K562 (cell line): ENCODE data around the gene OR13C2. TPM values are rescaled to one million over a fixed set of nuclear protein-coding genes. Genes with fewer than 3 reads are reported as not detected.
"Not testable (repeated sequence)": the region's sequence is repeated elsewhere in the genome, so short reads cannot be mapped to it uniquely, and the experiment has no call there.

Experiments
- ATAC-seq: fragments of 200-7000 bp; cut with Tn5 transposase; 3 replicates; pipeline ENCODE4 v1.9.1; 2020; ENCODE audit warnings: moderate library complexity
- BruUV-seq: library from RNA; stranded (reverse); fragments of 400-500 nt; replicated peaks from 2 replicates; lab custom pipeline; 2021; lab: Mats Ljungman, UMichigan
- CTCF ChIA-PET: fragments of 300-600 bp; formaldehyde crosslinking; extraction: SDS; loops from one replicate; lab custom pipeline; 2021; ENCODE audit warnings: low intra/inter-chr PET ratio; lab: Yijun Ruan, JAX
- POLR2A ChIA-PET: fragments of 300-600, 350-650 bp; sonication (Branson Sonifier 250); formaldehyde crosslinking; extraction: SDS; loops from one replicate; lab custom pipeline; 2021; ENCODE audit warnings: antibody characterized with exemption, inconsistent platforms; lab: Yijun Ruan, JAX
- DNase-seq, 4 experiments: peaks; one replicate each; pipeline versions ENCODE4 v3.0.0 to v3.0.0-alpha.2; 2011 to 2018; ENCODE audit warnings: low spot score in 3 of 4, mixed read lengths in 3 of 4; ENCODE audit errors: extremely low read depth in 1 of 4
- FAIRE-seq: peaks from 2 replicates; lab custom pipeline; 2011; peaks lifted over from hg19 to GRCh38; lab: Jason Lieb, UNC
- H2AFZ ChIP-seq: 2 replicates; pipeline ENCODE4 v1.6.0; 2011; ENCODE audit warnings: low read depth, low read length, control low read depth, inconsistent platforms
- H3K27ac ChIP-seq: fragments of 200-600 bp; 3 replicates; pipeline ENCODE4 v1.8.0; 2011; ENCODE audit warnings: low read depth, mild to moderate bottlenecking, control low read depth, inconsistent platforms, low read length, moderate library complexity, mixed read lengths; ENCODE audit errors: extremely low read depth
- H3K27me3 ChIP-seq, 2 experiments: fragments of 300-600 bp in 1 of 2; 2 replicates in 1 of 2; 3 replicates in 1 of 2; pipeline versions ENCODE4 v1.6.0 to v1.8.0; 2011; ENCODE audit warnings: inconsistent platforms in 2 of 2, low read length in 2 of 2, mild to moderate bottlenecking in 1 of 2, mixed read lengths in 1 of 2, moderate library complexity in 1 of 2; ENCODE audit not compliant: control insufficient read depth in 2 of 2, insufficient read depth in 2 of 2
- H3K36me3 ChIP-seq: fragments of 300-600 bp; 3 replicates; pipeline ENCODE4 v1.8.0; 2011; ENCODE audit warnings: mild to moderate bottlenecking, low read length, inconsistent platforms; ENCODE audit not compliant: control insufficient read depth, insufficient read depth
- H3K4me1 ChIP-seq, 2 experiments: fragments of 200-600 bp in 1 of 2; replicated peaks in 1 of 2; 2 replicates in 1 of 2; 3 replicates in 1 of 2; pipeline versions ENCODE4 v1.5.1 to v1.8.0; 2011; ENCODE audit warnings: inconsistent platforms in 2 of 2, low read length in 2 of 2, mild to moderate bottlenecking in 1 of 2, mixed read lengths in 1 of 2, moderate library complexity in 1 of 2; ENCODE audit not compliant: control insufficient read depth in 2 of 2, insufficient read depth in 2 of 2
- H3K4me2 ChIP-seq: 2 replicates; pipeline ENCODE4 v1.6.1; 2011; ENCODE audit warnings: low read length, control low read depth, inconsistent platforms, mixed read lengths; ENCODE audit not compliant: insufficient read depth
- H3K4me3 ChIP-seq: fragments of 200-600 bp; sonication (generic), shearing (Covaris generic); 2 replicates; pipeline ENCODE4 v1.5.1; 2016; ENCODE audit warnings: control low read depth, inconsistent platforms
- H3K79me2 ChIP-seq: fragments of 200-600 bp; 3 replicates; pipeline ENCODE4 v1.8.0; 2011; ENCODE audit warnings: low read length, inconsistent platforms; ENCODE audit not compliant: control insufficient read depth, insufficient read depth
- H3K9ac ChIP-seq, 2 experiments: 2 replicates each; pipeline versions ENCODE4 v1.6.0 to v1.6.1; 2011; ENCODE audit warnings: low read depth in 2 of 2, low read length in 2 of 2, control low read depth in 1 of 2, inconsistent platforms in 1 of 2, mild to moderate bottlenecking in 1 of 2, mixed read lengths in 1 of 2; ENCODE audit not compliant: insufficient read depth in 1 of 2
- H3K9me1 ChIP-seq: one replicate; pipeline ENCODE4 v1.6.0; 2011; ENCODE audit warnings: inconsistent platforms, mild to moderate bottlenecking, low read length, moderate library complexity; ENCODE audit not compliant: control insufficient read depth, insufficient read depth
- H3K9me3 ChIP-seq: replicated peaks from 2 replicates; pipeline ENCODE4 v1.5.1; 2011; ENCODE audit warnings: low read depth, low read length, inconsistent platforms; ENCODE audit not compliant: control insufficient read depth, insufficient read depth
- H4K20me1 ChIP-seq: replicated peaks from 2 replicates; pipeline ENCODE4 v1.6.1; 2011; ENCODE audit warnings: low read length, inconsistent platforms, mixed read lengths; ENCODE audit not compliant: control insufficient read depth, insufficient read depth
- BRD9 ChIP-seq: fragments of 450-650 bp; IDR thresholded peaks from 2 replicates; pipeline ENCODE4 v1.6.1; 2018; ENCODE audit warnings: low read depth; ENCODE audit not compliant: partially characterized antibody
- CREM ChIP-seq: IDR thresholded peaks from 2 replicates; pipeline ENCODE4 v1.6.1; 2014; ENCODE audit warnings: antibody characterized with exemption, low read depth
- ELF2 ChIP-seq: fragments of 250-450 bp; sonication (Bioruptor Pico); IDR thresholded peaks from 2 replicates; pipeline ENCODE4 v1.5.0; 2021; ENCODE audit warnings: mild to moderate bottlenecking
- RCOR1 ChIP-seq, 2 experiments: IDR thresholded peaks; 2 replicates each; pipeline ENCODE4 v1.6.1; 2012; ENCODE audit warnings: low read depth in 2 of 2, low read length in 2 of 2, borderline replicate concordance in 1 of 2, improper control_type of control experiment in 1 of 2
- RHOXF2B ChIP-seq: fragments of 250-450 bp; sonication (Bioruptor Pico); conservative IDR thresholded peaks from 2 replicates; pipeline ENCODE4 v1.5.1; 2021
- TAL1 ChIP-seq: fragments of 450-650 bp; IDR thresholded peaks from 2 replicates; pipeline ENCODE4 v1.6.1; 2016; ENCODE audit warnings: mild to moderate bottlenecking
- ZNF174 ChIP-seq: fragments of 250-450 bp; sonication (Bioruptor Pico); IDR thresholded peaks from 2 replicates; pipeline ENCODE4 v1.4.0; 2020; ENCODE audit warnings: mild to moderate bottlenecking
- ZNF696 ChIP-seq: fragments of 250-450 bp; sonication (Bioruptor Pico); conservative IDR thresholded peaks from 2 replicates; pipeline ENCODE4 v1.4.0; 2020; ENCODE audit warnings: mild to moderate bottlenecking, moderate library complexity
- in situ Hi-C: fragments of 300-500 bp; cut with MboI; formaldehyde crosslinking; loops from 4 replicates; pipeline ENCODE4 v1.15.0; 2018; ENCODE audit warnings: inconsistent platforms, mixed read lengths
- intact Hi-C: fragments of 100-400 bp; cut with micrococcal nuclease; formaldehyde crosslinking; loops from 2 replicates; pipeline ENCODE4 v1.14.2; 2022
- polyA plus RNA-seq, 8 experiments: library from polyadenylated mRNA; depleted of rRNA in 4 of 8; stranded (reverse) in 5 of 8; unstranded in 3 of 8; fragments of >200 nt; fragmentation: Nextera tagmentation in 2 of 8; fragmentation: Illumina TruSeq in 1 of 8; extraction: Ambion mirVana in 2 of 8; extraction: Trizol in 1 of 8; gene quantifications; 2 replicates each; pipeline versions ENCODE4 v1.2.1 to v1.2.3, GENCODE V29; 2011 to 2014; ENCODE audit warnings: inconsistent platforms in 1 of 8, missing spikeins in 1 of 8
- total RNA-seq, 7 experiments: library from RNA; depleted of rRNA in 6 of 7; stranded (reverse); fragments of >200 nt in 6 of 7; fragmentation: Illumina TruSeq in 2 of 7; extraction: Trizol in 2 of 7; gene quantifications; 2 replicates each; pipeline versions ENCODE4 v1.2.1 to v1.2.3, GENCODE V29; 2011 to 2021; ENCODE audit warnings: low replicate concordance in 1 of 7

OR13C2 gene
- total and polyA plus RNA-seq, 9 of the 15 experiments (the other 6 are each of a cell fraction or from before 2014, with no cell fraction given), result not detected

DNA sequence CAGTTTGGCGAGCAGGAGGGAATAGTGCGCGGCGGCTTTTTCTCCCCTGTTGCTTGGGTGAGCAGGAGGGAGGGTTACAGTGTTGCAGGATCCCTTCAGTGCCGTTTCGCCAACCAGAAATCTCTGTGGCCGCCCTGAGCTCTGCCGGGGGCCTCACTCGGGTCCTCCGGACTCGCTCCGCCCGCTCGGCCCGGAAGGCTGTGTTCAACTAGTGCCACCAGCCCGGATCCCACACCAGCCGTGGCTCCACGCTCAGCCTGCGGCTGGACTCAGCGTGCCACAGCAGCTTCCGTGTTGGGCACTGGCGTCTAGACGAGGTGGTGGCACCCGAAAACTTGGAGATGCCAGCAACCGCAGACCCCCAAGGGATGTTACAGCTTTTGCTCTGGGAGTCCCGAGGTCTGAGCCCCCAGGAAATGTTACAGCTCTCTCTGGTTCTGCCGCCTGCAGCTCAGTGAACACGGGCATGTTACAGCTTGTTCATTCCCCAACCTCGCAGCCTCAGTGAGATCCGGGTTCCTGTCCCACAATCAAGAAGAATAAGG lies 28.6 kb upstream of the OR13C2 start (continued):
- TF ChIP-seq ZNF696 (CRISPR knock-in tag), result no peak
- TF ChIP-seq RHOXF2B (CRISPR knock-in tag), result no peak
- TF ChIP-seq BRD9, result no peak
- TF ChIP-seq RCOR1 (IDR thresholded peaks at IDR 0.05; ENCODE audit: borderline replicate concordance in 1 of 2, low read depth in 2 of 2, low read length in 2 of 2), result no peak
- TF ChIP-seq TAL1, result no peak
- TF ChIP-seq CREM, result no peak
- no peak for TF ChIP-seq ELF2
- TF ChIP-seq ZNF174 (CRISPR knock-in tag), result no peak
- TF ChIP-seq, all 486 proteins: peak for 0

DNA sequence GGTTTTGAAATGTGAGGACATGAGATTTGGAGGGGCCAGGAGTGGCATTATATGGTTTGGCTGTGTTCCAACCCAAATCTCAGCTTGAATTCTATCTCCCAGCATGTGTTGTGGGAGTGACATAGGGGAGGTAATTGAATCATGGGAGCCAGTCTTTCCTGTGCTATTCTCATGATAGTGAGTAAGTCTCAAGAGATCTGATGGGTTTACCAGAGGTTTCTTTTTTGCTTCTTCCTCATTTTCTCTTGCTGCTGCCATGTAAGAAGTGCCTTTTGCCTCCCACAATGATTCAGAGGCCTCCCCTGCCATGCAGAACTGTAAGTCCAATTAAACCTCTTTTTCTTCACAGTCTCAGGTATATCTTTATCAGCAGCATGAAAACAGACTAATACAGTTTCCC lies 20.5 kb upstream of the OR13C2 start:
- in situ Hi-C loops, POLR2A ChIA-PET, H3K27ac ChIP-seq, H3K4me1 ChIP-seq, H4K20me1 ChIP-seq, CTCF ChIA-PET, H3K36me3 ChIP-seq, H3K9ac ChIP-seq, H3K4me2 ChIP-seq, DNase-seq, H3K9me3 ChIP-seq, BruUV-seq, H3K79me2 ChIP-seq, H3K27me3 ChIP-seq, H3K9me1 ChIP-seq, H2AFZ ChIP-seq, FAIRE-seq, intact Hi-C loops, ATAC-seq, H3K4me3 ChIP-seq: not testable (repeated sequence)
